CD14-positive monocyte (primary cell): ENCODE data around the gene RIGI. TPM values are rescaled to one million over a fixed set of nuclear protein-coding genes. Genes with fewer than 3 reads are reported as not detected.

ENCODE experiments used
- DNase-seq, 3 donors: peaks; one replicate each; pipeline ENCODE4 v3.0.0-alpha.2; 2011 to 2022
- H2AFZ ChIP-seq: 2 replicates; pipeline ENCODE4 v1.6.0; 2012; ENCODE audit warnings: mild to moderate bottlenecking, low read depth, low read length, inconsistent platforms; ENCODE audit not compliant: insufficient read depth, poor library complexity, severe bottlenecking
- H3K27ac ChIP-seq, 2 donors: 1 replicate in 1 of 2; 2 replicates in 1 of 2; pipeline ENCODE4 v1.5.1; 2012 to 2013; ENCODE audit warnings: low read length in 2 of 2, control low read depth in 1 of 2, inconsistent platforms in 1 of 2, low read depth in 1 of 2, mild to moderate bottlenecking in 1 of 2
- H3K27me3 ChIP-seq, 2 donors: one replicate each; pipeline versions ENCODE4 v1.6.0 to v1.6.1; 2011 to 2013; ENCODE audit warnings: low read length in 2 of 2; ENCODE audit not compliant: control insufficient read depth in 2 of 2, insufficient read depth in 2 of 2
- H3K36me3 ChIP-seq, 2 donors: replicated peaks in 1 of 2; 1 replicate in 1 of 2; 2 replicates in 1 of 2; pipeline versions ENCODE4 v1.5.1 to v1.6.1; 2012 to 2013; ENCODE audit warnings: low read length in 2 of 2, control low read depth in 1 of 2, inconsistent platforms in 1 of 2, mild to moderate bottlenecking in 1 of 2; ENCODE audit not compliant: insufficient read depth in 2 of 2, control insufficient read depth in 1 of 2
- H3K4me1 ChIP-seq, 2 donors: 1 replicate in 1 of 2; 2 replicates in 1 of 2; pipeline versions ENCODE4 v1.5.1 to v1.6.1; 2012 to 2013; ENCODE audit warnings: low read length in 2 of 2, control low read depth in 1 of 2, inconsistent platforms in 1 of 2, mild to moderate bottlenecking in 1 of 2, moderate library complexity in 1 of 2; ENCODE audit not compliant: insufficient read depth in 2 of 2, control insufficient read depth in 1 of 2
- H3K4me2 ChIP-seq: replicated peaks from 2 replicates; pipeline ENCODE3; 2012; ENCODE audit warnings: low read length, moderate library complexity, mild to moderate bottlenecking; ENCODE audit not compliant: poor library complexity, severe bottlenecking; ENCODE audit errors: extremely low read depth
- H3K4me3 ChIP-seq, 3 experiments: fragments of 200-600 bp in 1 of 3; sonication (generic) in 1 of 3; replicated peaks in 1 of 3; 1 replicate in 2 of 3; 2 replicates in 1 of 3; pipeline ENCODE4 v1.5.1; 2011 to 2013; ENCODE audit warnings: low read length in 3 of 3, mild to moderate bottlenecking in 3 of 3, control low read depth in 2 of 3, low read depth in 2 of 3, inconsistent platforms in 1 of 3, moderate library complexity in 1 of 3
- H3K79me2 ChIP-seq: 2 replicates; pipeline ENCODE4 v1.6.0; 2012; ENCODE audit warnings: mild to moderate bottlenecking, control low read depth, inconsistent platforms, low read length, moderate library complexity; ENCODE audit not compliant: insufficient read depth
- H3K9ac ChIP-seq: 2 replicates; pipeline ENCODE4 v1.6.0; 2017; ENCODE audit warnings: low read length, mild to moderate bottlenecking; ENCODE audit not compliant: insufficient read depth, poor library complexity, severe bottlenecking
- H3K9me3 ChIP-seq, 2 donors: replicated peaks in 1 of 2; 1 replicate in 1 of 2; 2 replicates in 1 of 2; pipeline versions ENCODE4 v1.5.1 to v1.6.1; 2012 to 2013; ENCODE audit warnings: low read length in 2 of 2, control low read depth in 1 of 2; ENCODE audit not compliant: control insufficient read depth in 1 of 2, insufficient read depth in 1 of 2
- H4K20me1 ChIP-seq: 2 replicates; pipeline ENCODE4 v1.6.0; 2012; ENCODE audit warnings: mild to moderate bottlenecking, low read length, control low read depth, moderate library complexity; ENCODE audit not compliant: insufficient read depth
- H3K27ac Mint-ChIP-seq, 7 donors: one replicate each; pipeline ENCODE4 v1.8.0; 2020; ENCODE audit warnings: mild to moderate bottlenecking in 7 of 7, mixed read lengths in 7 of 7, moderate library complexity in 6 of 7, inconsistent platforms in 2 of 7
- H3K27me3 Mint-ChIP-seq, 3 donors: one replicate each; pipeline ENCODE4 v1.8.0; 2021 to 2022; ENCODE audit warnings: low read depth in 3 of 3, mild to moderate bottlenecking in 3 of 3, mixed read lengths in 3 of 3, moderate library complexity in 3 of 3, inconsistent platforms in 1 of 3
- H3K36me3 Mint-ChIP-seq, 2 donors: one replicate each; pipeline ENCODE4 v1.8.0; 2020; ENCODE audit warnings: mixed read lengths in 2 of 2, inconsistent platforms in 1 of 2, mild to moderate bottlenecking in 1 of 2
- H3K4me1 Mint-ChIP-seq: one replicate; pipeline ENCODE4 v1.8.0; 2020; ENCODE audit warnings: mild to moderate bottlenecking, mixed read lengths
- H3K4me3 Mint-ChIP-seq, 2 donors: one replicate each; pipeline ENCODE4 v1.8.0; 2020; ENCODE audit warnings: mild to moderate bottlenecking in 2 of 2, mixed read lengths in 2 of 2, moderate library complexity in 1 of 2
- H3K9me3 Mint-ChIP-seq, 7 donors: one replicate each; pipeline ENCODE4 v1.8.0; 2020 to 2022; ENCODE audit warnings: mixed read lengths in 7 of 7, mild to moderate bottlenecking in 6 of 7, moderate library complexity in 6 of 7, inconsistent platforms in 2 of 7
- WGBS: methylation state at CpG from one replicate; pipeline ENCODE4 v1.1.5; 2013; ENCODE audit warnings: missing lambda C conversion rate; ENCODE audit not compliant: insufficient coverage; 5-methylcytosine and 5-hydroxymethylcytosine counted together
- intact Hi-C, 2 donors: fragments of 100-400 bp; cut with micrococcal nuclease; formaldehyde crosslinking; loops; one replicate each; pipeline versions ENCODE4 v1.15.0 to v1.15.1; 2023
- polyA plus RNA-seq, 3 donors: library from polyadenylated mRNA; depleted of rRNA in 1 of 3; unstranded in 2 of 3; stranded (reverse) in 1 of 3; fragments of 300-500 nt in 2 of 3; fragments of >200 nt in 1 of 3; fragmentation: Illumina TruSeq in 2 of 3; gene quantifications; 1 replicate in 2 of 3; 2 replicates in 1 of 3; pipeline ENCODE4 v1.2.3, GENCODE V29; 2012 to 2021
- TF ChIP-seq, protein P1 (sequence below): fragments of 200-600 bp; IDR thresholded peaks from one replicate; pipeline ENCODE4 v1.8.0; 2022; ENCODE audit warnings: antibody characterized with exemption, mild to moderate bottlenecking

RIGI gene
- polyA plus RNA-seq, 3 donors, result 7.6 to 14.3 (median 8.9) TPM

DNA sequence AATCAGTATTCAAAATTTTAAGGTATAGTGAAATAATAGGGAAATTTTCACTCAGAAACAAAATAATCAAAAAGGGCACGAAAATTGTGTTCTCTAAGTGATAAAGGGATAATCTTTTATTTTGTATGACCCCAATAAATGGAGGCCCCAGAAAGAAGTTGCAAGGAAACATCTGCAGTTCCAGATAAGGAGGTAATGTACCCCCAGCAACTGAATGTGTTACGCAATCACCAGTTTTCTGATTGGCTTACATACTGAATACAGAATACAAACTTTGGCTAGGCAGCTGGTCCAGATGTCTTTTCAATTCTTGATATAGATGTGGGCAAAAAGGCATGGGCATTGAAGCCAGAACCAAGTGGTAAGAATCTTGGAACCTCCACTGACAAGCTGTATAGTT, 28.1 kb upstream of the RIGI start:
- intact Hi-C loops, result no loop called here
- Mint-ChIP-seq H3K27ac (no peak overlapping the region), H3K27me3 (peaks cover 0 to 3% (median 0%) of the 10 kb centered on the region in 3 donors), H3K36me3 (peaks cover 3 to 15% of the 10 kb centered on the region in 2 donors), H3K4me3 (no peak overlapping the region), H3K4me1 (peaks cover 46% of the 10 kb centered on the region), H3K9me3 (peaks cover 0 to 2% (median 0%) of the 10 kb centered on the region in 7 donors)
- no peak for DNase-seq
- no CpG with 5 or more reads among the region's 2 CpGs for WGBS
- H3K36me3 ChIP-seq, result no peaks in the 10 kb centered on the region
- peaks cover 29 to 53% of the 10 kb centered on the region in 2 donors for H3K4me1 ChIP-seq
- H3K4me2 ChIP-seq, result no peak overlapping the region
- TF ChIP-seq, protein P1, sequence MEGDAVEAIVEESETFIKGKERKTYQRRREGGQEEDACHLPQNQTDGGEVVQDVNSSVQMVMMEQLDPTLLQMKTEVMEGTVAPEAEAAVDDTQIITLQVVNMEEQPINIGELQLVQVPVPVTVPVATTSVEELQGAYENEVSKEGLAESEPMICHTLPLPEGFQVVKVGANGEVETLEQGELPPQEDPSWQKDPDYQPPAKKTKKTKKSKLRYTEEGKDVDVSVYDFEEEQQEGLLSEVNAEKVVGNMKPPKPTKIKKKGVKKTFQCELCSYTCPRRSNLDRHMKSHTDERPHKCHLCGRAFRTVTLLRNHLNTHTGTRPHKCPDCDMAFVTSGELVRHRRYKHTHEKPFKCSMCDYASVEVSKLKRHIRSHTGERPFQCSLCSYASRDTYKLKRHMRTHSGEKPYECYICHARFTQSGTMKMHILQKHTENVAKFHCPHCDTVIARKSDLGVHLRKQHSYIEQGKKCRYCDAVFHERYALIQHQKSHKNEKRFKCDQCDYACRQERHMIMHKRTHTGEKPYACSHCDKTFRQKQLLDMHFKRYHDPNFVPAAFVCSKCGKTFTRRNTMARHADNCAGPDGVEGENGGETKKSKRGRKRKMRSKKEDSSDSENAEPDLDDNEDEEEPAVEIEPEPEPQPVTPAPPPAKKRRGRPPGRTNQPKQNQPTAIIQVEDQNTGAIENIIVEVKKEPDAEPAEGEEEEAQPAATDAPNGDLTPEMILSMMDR, result no peak
- no peak overlapping the region for H3K27ac ChIP-seq
- no peak overlapping the region for H3K4me3 ChIP-seq
- no peaks in the 10 kb centered on the region for H3K27me3 ChIP-seq
- H4K20me1 ChIP-seq, result peaks cover 16% of the 10 kb centered on the region
- H2AFZ ChIP-seq, result no peak overlapping the region
- H3K79me2 ChIP-seq, result peaks cover 54% of the 10 kb centered on the region
- H3K9ac ChIP-seq, result no peak overlapping the region
- H3K9me3 ChIP-seq, result no peaks in the 10 kb centered on the region

DNA sequence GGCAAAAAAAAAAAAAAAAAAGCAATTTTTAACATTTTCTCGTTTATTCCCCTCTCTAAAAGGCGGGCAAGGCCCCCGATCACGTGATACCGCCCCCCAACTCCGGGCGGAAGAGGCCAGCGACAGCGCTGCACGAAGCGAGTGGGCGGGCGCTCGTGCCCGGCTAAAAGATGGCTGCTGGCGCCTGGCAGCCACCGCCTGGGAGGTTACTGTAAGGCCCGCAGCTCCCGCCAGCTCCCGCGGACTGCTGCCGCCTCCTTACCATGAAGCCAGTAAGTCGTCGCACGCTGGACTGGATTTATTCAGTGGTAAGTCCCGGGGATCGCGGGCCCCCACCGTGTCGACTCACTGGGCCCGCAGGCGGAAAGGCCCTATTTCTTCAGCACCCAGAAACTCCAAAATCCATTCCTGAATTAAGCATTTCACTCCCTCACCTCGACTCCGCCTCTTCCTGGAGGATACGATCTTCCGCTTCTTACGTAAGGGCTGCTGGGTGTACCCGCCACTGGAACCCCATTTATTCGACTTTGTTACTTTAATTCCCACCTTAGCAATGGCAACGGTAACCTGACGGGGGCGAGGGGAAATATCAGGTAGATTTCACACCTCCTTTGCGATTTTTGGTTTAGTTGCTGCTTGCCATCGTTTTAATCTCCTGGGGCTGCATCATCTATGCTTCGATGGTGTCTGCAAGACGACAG, 26.3 kb upstream of the RIGI start, which contains the start of the genes SMIM27 and TOPORS:
Gene SMIM27 (plus strand): TSS at position 156 of the 701 bp plus-strand sequence. CDS start 108 bp downstream, at position 264.
Gene TOPORS (minus strand): TSS at position 415 of the 701 bp plus-strand sequence. CDS start 150 bp downstream, at position 265.
- Histone ChIP-seq H3K9me3 (no peaks in the 10 kb centered on the region), H3K79me2 (peaks cover 65% of the 10 kb centered on the region), H3K4me3 (peak within 1 kb of the TSS; percentile 88 to 92 (median 90)), H3K9ac (peak within 1 kb of the TSS; percentile 84), H3K27ac (peak within 1 kb of the TSS; percentile 90 to 92), H2AFZ (peak within 1 kb of the TSS; percentile 86), H3K4me2 (peak within 1 kb of the TSS; percentile 96), H4K20me1 (peaks cover 32% of the 10 kb centered on the region), H3K36me3 (peaks cover 0 to 3% of the 10 kb centered on the region in 2 donors), H3K27me3 (no peaks in the 10 kb centered on the region), H3K4me1 (peaks cover 23 to 43% of the 10 kb centered on the region in 2 donors)
- WGBS, result under 1% methylated on average over 40 of the region's 46 CpGs
- no peaks in the 10 kb centered on the region for H3K27me3 Mint-ChIP-seq
- H3K4me3 Mint-ChIP-seq, result peak within 1 kb of the TSS; percentile 84 to 96
- peaks cover 11 to 18% of the 10 kb centered on the region in 2 donors for H3K36me3 Mint-ChIP-seq
- intact Hi-C loops, result no loop called here
- TF ChIP-seq, protein P1, result no peak
- peaks cover 0 to 2% (median 0%) of the 10 kb centered on the region in 7 donors for H3K9me3 Mint-ChIP-seq
- peaks cover 35% of the 10 kb centered on the region for H3K4me1 Mint-ChIP-seq
- peak within 1 kb of the TSS; percentile 84 to 97 (median 95) for H3K27ac Mint-ChIP-seq
- peak; percentile 82 to 87 (median 86) for DNase-seq
